Heart left ventricle (tissue), 16 donors: ENCODE results near the gene WHAMM. TPM values are rescaled to one million over a fixed set of nuclear protein-coding genes. Genes with fewer than 3 reads are reported as not detected.
"Not testable (repeated sequence)": the region's sequence is repeated elsewhere in the genome, so short reads cannot be mapped to it uniquely, and the experiment has no call there.

Experiments
- ATAC-seq, 4 donors: fragments of 200-7000 bp; cut with Tn5 transposase; one replicate each; pipeline ENCODE4 v1.9.1; 2020 to 2022; ENCODE audit warnings: moderate library complexity in 4 of 4, mild to moderate bottlenecking in 3 of 4, moderate number of reproducible peaks in 1 of 4
- DNase-seq, 5 donors: peaks; one replicate each; pipeline ENCODE4 v3.0.0-alpha.2; 2020
- H3K27ac ChIP-seq, 12 donors: fragments of 200-600 bp; sonication (generic) in 4 of 12; one replicate each; pipeline versions ENCODE4 v1.5.0 to v1.8.0; 2016 to 2022; ENCODE audit warnings: mild to moderate bottlenecking in 2 of 12
- H3K27me3 ChIP-seq, 9 donors: fragments of 200-600 bp; sonication (generic) in 2 of 9; one replicate each; pipeline versions ENCODE4 v1.5.1 to v1.8.0; 2016 to 2022; ENCODE audit warnings: mild to moderate bottlenecking in 3 of 9
- H3K36me3 ChIP-seq, 9 donors: fragments of 200-600 bp; sonication (generic) in 2 of 9; one replicate each; pipeline versions ENCODE4 v1.5.0 to v1.8.0; 2018 to 2022; ENCODE audit warnings: mild to moderate bottlenecking in 2 of 9
- H3K4me1 ChIP-seq, 12 donors: fragments of 200-600 bp; sonication (generic) in 4 of 12; one replicate each; pipeline versions ENCODE4 v1.5.0 to v1.8.0; 2016 to 2022; ENCODE audit warnings: mild to moderate bottlenecking in 3 of 12
- H3K4me3 ChIP-seq, 12 donors: fragments of 200-600 bp; sonication (generic) in 4 of 12; one replicate each; pipeline versions ENCODE4 v1.5.0 to v1.8.0; 2017 to 2022; ENCODE audit warnings: mild to moderate bottlenecking in 9 of 12, moderate library complexity in 4 of 12
- H3K9me3 ChIP-seq, 12 donors: fragments of 200-600 bp; sonication (generic) in 4 of 12; one replicate each; pipeline versions ENCODE4 v1.5.0 to v1.8.0; 2016 to 2022; ENCODE audit warnings: mild to moderate bottlenecking in 1 of 12
- POLR2A ChIP-seq, 2 donors: fragments of 450-650 bp; IDR thresholded peaks; one replicate each; pipeline ENCODE4 v1.6.1; 2017; ENCODE audit warnings: antibody characterized with exemption in 2 of 2, mild to moderate bottlenecking in 2 of 2, moderate library complexity in 2 of 2
- WGBS, 4 donors: extraction: QIAGEN DNeasy Blood & Tissue Kit in 2 of 4; methylation state at CpG; one replicate each; pipeline versions ENCODE4 v1.1.5 to v1.1.7; 2013 to 2018; 5-methylcytosine and 5-hydroxymethylcytosine counted together
- intact Hi-C, 10 donors: fragments of 100-400 bp; cut with DNase I; formaldehyde crosslinking; loops; one replicate each; pipeline versions ENCODE4 v1.11.1 to v1.14.2; 2022
- polyA plus RNA-seq, 2 donors: library from polyadenylated mRNA; stranded (reverse); fragments of 200-250 nt; gene quantifications; one replicate each; pipeline ENCODE4 v1.2.3, GENCODE V29; 2013
- total RNA-seq, 9 donors: library from RNA; depleted of rRNA in 2 of 9; stranded (reverse); fragments of >200 nt in 2 of 9; fragmentation: NEBNext Ultra II Directional in 3 of 9; extraction: Animal tissue kit (Norgen Biotek cat#: 25700) in 3 of 9; gene quantifications; one replicate each; pipeline versions ENCODE4 v1.1.0 to v1.2.4, GENCODE V29; 2016 to 2023
- TF ChIP-seq, protein P1 (sequence below), 12 donors: fragments of 200-600 bp; sonication (generic) in 4 of 12; IDR thresholded peaks; one replicate each; pipeline versions ENCODE4 v1.5.0 to v1.8.0; 2018 to 2022; ENCODE audit warnings: antibody characterized with exemption in 12 of 12, mild to moderate bottlenecking in 5 of 12
- donor health status: ischemic (EF 13 %, LVEDD 7.1; RV severe dilation, severe dysfunction).
- donor health status: healthy with polysubstance abuse.
- donor health status: DM: no; HTN: yes; CAD: no.
- donor health status: DM: no; HTN: no; CAD: no.
- donor health status: ischemic (EF 25% LVEDD 6.9; RV normal size, moderate dysfunction).
- donor health status: ischemic (EF 25% LVEDD 5.7; RV mildly dilated, moderate dysfunction).
- donor health status: healthy.
- donor health status: DM: yes; HTN: yes; CAD: no.
- donor health status: ischemic (EF 35%, LVEDD 5.7; RV mildly dilated, moderate dysfunction).
- donor health status: nonischemic (EF 11% LVEDD 7.7; RV severe dilation, severe dysfunction).
- donor health status: DM: yes; HTN: yes; CAD: no.
- donor health status: PGD.
- donor health status: ischemic (EF 29% LVEDD 5.4; RV normal size, mild dysfunction).
- donor health status: nonischemic (EF 23%, LVEDD 6.1; RV moderate dilation, normal function).

The WHAMM gene
- total and polyA plus RNA-seq, 11 donors: 2.8 to 9.1 (median 6.3) TPM

DNA sequence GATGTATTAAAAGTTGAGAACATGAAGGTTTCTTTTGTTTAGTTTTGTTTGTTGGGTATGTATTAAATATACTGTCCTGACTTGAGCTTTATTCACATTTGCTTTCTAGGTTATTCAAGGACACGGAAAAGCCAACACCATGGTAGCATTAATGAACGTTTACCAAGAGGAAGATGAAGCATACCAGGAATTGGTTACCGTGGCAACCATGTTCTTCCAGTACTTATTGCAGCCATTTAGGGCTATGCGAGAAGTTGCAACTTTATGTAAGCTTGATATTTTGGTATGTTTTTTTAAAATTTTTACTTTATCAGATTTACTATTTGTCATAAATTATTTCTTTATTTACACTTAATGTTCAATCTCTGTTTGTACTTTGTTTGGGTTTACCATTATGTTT, 3.6 kb downstream of the WHAMM start:
- Histone ChIP-seq H3K9me3 (no peaks in the 10 kb centered on the region), H3K4me3 (no peak overlapping the region), H3K36me3 (peaks cover 0 to 56% (median 50%) of the 10 kb centered on the region in 9 donors), H3K4me1 (peaks cover 0 to 49% (median 32%) of the 10 kb centered on the region in 12 donors), H3K27me3 (no peaks in the 10 kb centered on the region), H3K27ac (no peak overlapping the region)
- intact Hi-C loops: loop anchor here in 1 of 10 donors (10.0 kb wide), 1 partner anchor 62 kb away; no protein-coding TSS in a partner anchor
- ATAC-seq (no peak), DNase-seq (no peak)
- TF ChIP-seq, protein P1, sequence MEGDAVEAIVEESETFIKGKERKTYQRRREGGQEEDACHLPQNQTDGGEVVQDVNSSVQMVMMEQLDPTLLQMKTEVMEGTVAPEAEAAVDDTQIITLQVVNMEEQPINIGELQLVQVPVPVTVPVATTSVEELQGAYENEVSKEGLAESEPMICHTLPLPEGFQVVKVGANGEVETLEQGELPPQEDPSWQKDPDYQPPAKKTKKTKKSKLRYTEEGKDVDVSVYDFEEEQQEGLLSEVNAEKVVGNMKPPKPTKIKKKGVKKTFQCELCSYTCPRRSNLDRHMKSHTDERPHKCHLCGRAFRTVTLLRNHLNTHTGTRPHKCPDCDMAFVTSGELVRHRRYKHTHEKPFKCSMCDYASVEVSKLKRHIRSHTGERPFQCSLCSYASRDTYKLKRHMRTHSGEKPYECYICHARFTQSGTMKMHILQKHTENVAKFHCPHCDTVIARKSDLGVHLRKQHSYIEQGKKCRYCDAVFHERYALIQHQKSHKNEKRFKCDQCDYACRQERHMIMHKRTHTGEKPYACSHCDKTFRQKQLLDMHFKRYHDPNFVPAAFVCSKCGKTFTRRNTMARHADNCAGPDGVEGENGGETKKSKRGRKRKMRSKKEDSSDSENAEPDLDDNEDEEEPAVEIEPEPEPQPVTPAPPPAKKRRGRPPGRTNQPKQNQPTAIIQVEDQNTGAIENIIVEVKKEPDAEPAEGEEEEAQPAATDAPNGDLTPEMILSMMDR (IDR thresholded peaks at IDR 0.05): no peak
- TF ChIP-seq POLR2A (IDR thresholded peaks at IDR 0.05): no peak
- WGBS, 4 donors: 73 to 81% (median 77%) methylated on average over 4 of the region's 4 CpGs

GRCh38 chr15:82820128-82820527, 10.7 kb downstream of the WHAMM start:
- no peak overlapping the region for H3K27ac ChIP-seq
- intact Hi-C loops: no loop called here
- H3K4me3 ChIP-seq: no peak overlapping the region
- no peak for ATAC-seq
- peaks cover 0 to 100% (median 98%) of the 10 kb centered on the region in 9 donors for H3K36me3 ChIP-seq
- DNase-seq: no peak
- TF ChIP-seq, protein P1 (IDR thresholded peaks at IDR 0.05): no peak
- TF ChIP-seq POLR2A (IDR thresholded peaks at IDR 0.05): no peak
- H3K9me3 ChIP-seq: peaks cover 0 to 5% (median 0%) of the 10 kb centered on the region in 12 donors
- H3K27me3 ChIP-seq: no peaks in the 10 kb centered on the region
- peaks cover 0 to 9% (median 0%) of the 10 kb centered on the region in 12 donors for H3K4me1 ChIP-seq

- H3K27ac ChIP-seq, H3K27me3 ChIP-seq, H3K9me3 ChIP-seq, ATAC-seq, DNase-seq, H3K4me3 ChIP-seq, intact Hi-C loops, H3K4me1 ChIP-seq: not testable (repeated sequence)
- 79 to 89% (median 86%) methylated on average over 3 of the region's 3 CpGs for WGBS, 4 donors
- H3K36me3 ChIP-seq: peaks cover 0 to 100% (median 98%) of the 10 kb centered on the region in 9 donors
These were observed 12.0 kb downstream of the WHAMM start for GRCh38 chr15:82821396-82821795.

GRCh38 chr15:82821851-82822250, 12.4 kb downstream of the WHAMM start:
- H3K27ac ChIP-seq, H3K4me1 ChIP-seq, ATAC-seq, DNase-seq, intact Hi-C loops, H3K27me3 ChIP-seq, H3K4me3 ChIP-seq, H3K9me3 ChIP-seq: not testable (repeated sequence)
- peaks cover 0 to 100% (median 98%) of the 10 kb centered on the region in 9 donors for H3K36me3 ChIP-seq

- ATAC-seq: no peak
- no peak overlapping the region for H3K4me3 ChIP-seq
These were observed 13.6 kb downstream of the WHAMM start for GRCh38 chr15:82823049-82823448.

More at GRCh38 chr15:82823049-82823448, 13.6 kb downstream of the WHAMM start:
- no peak for DNase-seq
- peaks cover 0 to 100% (median 98%) of the 10 kb centered on the region in 9 donors for H3K36me3 ChIP-seq
- peaks cover 0 to 4% (median 0%) of the 10 kb centered on the region in 12 donors for H3K4me1 ChIP-seq
- intact Hi-C loops: no loop called here
- H3K27ac ChIP-seq: no peak overlapping the region
- 55 to 66% (median 62%) methylated on average over 5 of the region's 5 CpGs for WGBS, 4 donors
- peaks cover 0 to 5% (median 0%) of the 10 kb centered on the region in 12 donors for H3K9me3 ChIP-seq
- H3K27me3 ChIP-seq: no peaks in the 10 kb centered on the region
- TF ChIP-seq, protein P1 (IDR thresholded peaks at IDR 0.05): no peak
- TF ChIP-seq POLR2A (IDR thresholded peaks at IDR 0.05): no peak
